Testis (tissue), 3 donors: ENCODE results near the gene LGALS13. TPM values are rescaled to one million over a fixed set of nuclear protein-coding genes. Genes with fewer than 3 reads are reported as not detected.

Experiments used
- DNase-seq: peaks from one replicate; pipeline ENCODE4 v3.0.0-alpha.2; 2019
- H3K27ac ChIP-seq, 2 donors: fragments of 200-600 bp; sonication (generic); one replicate each; pipeline ENCODE4 v1.5.1; 2019
- H3K27me3 ChIP-seq: fragments of 200-600 bp; sonication (generic); one replicate; pipeline ENCODE4 v1.5.1; 2019
- H3K36me3 ChIP-seq: fragments of 200-600 bp; sonication (generic); one replicate; pipeline ENCODE4 v1.5.1; 2017; ENCODE audit warnings: low read depth; ENCODE audit errors: missing control alignments
- H3K4me1 ChIP-seq: fragments of 200-600 bp; sonication (generic); one replicate; pipeline ENCODE4 v1.5.1; 2019
- H3K4me3 ChIP-seq, 2 donors: fragments of 200-600 bp; sonication (generic); one replicate each; pipeline ENCODE4 v1.5.1; 2017 to 2019
- H3K9me3 ChIP-seq: fragments of 200-600 bp; sonication (generic); one replicate; pipeline ENCODE4 v1.5.1; 2017
- CTCF ChIP-seq, 3 experiments: fragments of 450-650 bp in 2 of 3; fragments of 200-600 bp in 1 of 3; sonication (generic) in 1 of 3; IDR thresholded peaks; one replicate each; pipeline ENCODE4 v1.5.1; 2016 to 2019; ENCODE audit warnings: antibody characterized with exemption in 3 of 3, mild to moderate bottlenecking in 2 of 3, moderate library complexity in 1 of 3
- POLR2A ChIP-seq: fragments of 450-650 bp; IDR thresholded peaks from one replicate; pipeline ENCODE4 v1.6.1; 2017; ENCODE audit warnings: antibody characterized with exemption, mild to moderate bottlenecking, moderate library complexity
- WGBS, 2 donors: methylation state at CpG; one replicate each; pipeline ENCODE4 v1.1.5; 2018; 5-methylcytosine and 5-hydroxymethylcytosine counted together
- intact Hi-C: fragments of 100-400 bp; cut with DNase I; formaldehyde crosslinking; loops from one replicate; pipeline ENCODE4 v1.15.1; 2023; ENCODE audit warnings: low total_unique reads
- polyA plus RNA-seq: library from polyadenylated mRNA; stranded (reverse); fragments of 350-450 nt; fragmentation: Illumina TruSeq; extraction: RNeasy Lipid Tissue Mini Kit (QIAGEN cat#74804); gene quantifications from one replicate; pipeline ENCODE4 v1.2.3, GENCODE V29; 2014; ENCODE audit warnings: low read depth, low replicate concordance; ENCODE audit not compliant: insufficient read depth
- total RNA-seq, 2 donors: library from RNA; depleted of rRNA; stranded (reverse); fragments of >200 nt; gene quantifications; one replicate each; pipeline ENCODE4 v1.2.3, GENCODE V29; 2016

The LGALS13 gene
- total and polyA plus RNA-seq, 3 donors from 2014 or later: not detected

- H3K27me3 ChIP-seq: no peaks in the 10 kb centered on the region
- WGBS, 2 donors: 36 to 63% methylated on average over 4 of the region's 4 CpGs
- H3K9me3 ChIP-seq: no peaks in the 10 kb centered on the region
- no peak for TF ChIP-seq POLR2A
- TF ChIP-seq CTCF (IDR thresholded peaks at IDR 0.05): no peak
- H3K36me3 ChIP-seq: no peaks in the 10 kb centered on the region
- H3K4me1 ChIP-seq: no peaks in the 10 kb centered on the region
- intact Hi-C loops: no loop called here
- no peak for DNase-seq
- H3K27ac ChIP-seq: no peak overlapping the region
- H3K4me3 ChIP-seq: no peak overlapping the region
Observed at GRCh38 chr19:39582442-39582841, 19.9 kb upstream of the LGALS13 start.

- 68 to 69% methylated on average over 8 of the region's 8 CpGs for WGBS, 2 donors
- H3K4me1 ChIP-seq: no peaks in the 10 kb centered on the region
- intact Hi-C loops: no loop called here
Observed at GRCh38 chr19:39582891-39583625, 19.3 kb upstream of the LGALS13 start.

GRCh38 chr19:39587496-39587895 is 14.8 kb upstream of the LGALS13 start:
- 66 to 75% methylated on average over 4 of the region's 4 CpGs for WGBS, 2 donors
- TF ChIP-seq CTCF (IDR thresholded peaks at IDR 0.05) (no peak), POLR2A (no peak)
- Histone ChIP-seq H3K27me3 (no peaks in the 10 kb centered on the region), H3K9me3 (no peaks in the 10 kb centered on the region), H3K36me3 (no peaks in the 10 kb centered on the region), H3K4me3 (no peak overlapping the region), H3K4me1 (no peaks in the 10 kb centered on the region), H3K27ac (no peak overlapping the region)
- intact Hi-C loops: no loop called here
- no peak for DNase-seq

More at GRCh38 chr19:39582891-39583625, 19.3 kb upstream of the LGALS13 start:
- Histone ChIP-seq H3K27ac (no peak overlapping the region), H3K27me3 (no peaks in the 10 kb centered on the region), H3K36me3 (no peaks in the 10 kb centered on the region), H3K4me3 (no peak overlapping the region), H3K9me3 (no peaks in the 10 kb centered on the region)
- DNase-seq: no peak
- no peak for TF ChIP-seq CTCF (IDR thresholded peaks at IDR 0.05)
- TF ChIP-seq POLR2A: no peak

GRCh38 chr19:39588066-39588465 is 14.3 kb upstream of the LGALS13 start:
- TF ChIP-seq POLR2A (no peak), CTCF (IDR thresholded peaks at IDR 0.05) (no peak)
- intact Hi-C loops: no loop called here
- 40 to 41% methylated on average over 2 of the region's 2 CpGs for WGBS, 2 donors
- no peak for DNase-seq
- Histone ChIP-seq H3K27me3 (no peaks in the 10 kb centered on the region), H3K4me3 (no peak overlapping the region), H3K4me1 (no peaks in the 10 kb centered on the region), H3K9me3 (no peaks in the 10 kb centered on the region), H3K27ac (no peak overlapping the region), H3K36me3 (no peaks in the 10 kb centered on the region)

GRCh38 chr19:39590265-39590664 is 12.1 kb upstream of the LGALS13 start:
- H3K27me3 ChIP-seq: no peaks in the 10 kb centered on the region
- H3K4me3 ChIP-seq: no peak overlapping the region
- H3K4me1 ChIP-seq: no peaks in the 10 kb centered on the region
- intact Hi-C loops: no loop called here
- no peak overlapping the region for H3K27ac ChIP-seq
- no peaks in the 10 kb centered on the region for H3K36me3 ChIP-seq
- TF ChIP-seq POLR2A (no peak), CTCF (IDR thresholded peaks at IDR 0.05) (no peak)
- 55 to 57% methylated on average over 2 of the region's 2 CpGs for WGBS, 2 donors
- DNase-seq: no peak
- no peaks in the 10 kb centered on the region for H3K9me3 ChIP-seq
